ENCODE measurements around the gene NUP62. TPM values are rescaled to one million over a fixed set of nuclear protein-coding genes. Genes with fewer than 3 reads are reported as not detected.

The NUP62 gene
- total RNA-seq, 1 donor from 2014 or later = 88.8 TPM

- TF ChIP-seq CTCF (conservative IDR thresholded peaks at IDR 0.05) = no peak
- H3K27me3 Mint-ChIP-seq = no peaks in the 10 kb centered on the region
- H3K9me3 Mint-ChIP-seq = peaks cover 4% of the 10 kb centered on the region
- H3K27ac Mint-ChIP-seq = peak overlapping the region; percentile 73
- H3K4me3 Mint-ChIP-seq = no peak overlapping the region
- H3K4me1 Mint-ChIP-seq (ENCODE audit: unreplicated experiment) = peaks cover 35% of the 10 kb centered on the region
- DNase-seq (ENCODE audit: extremely low spot score, unreplicated experiment) = no peak
- peaks cover 39% of the 10 kb centered on the region for H3K36me3 Mint-ChIP-seq
Measured at GRCh38 chr19:49913720-49914119, 15.6 kb downstream of the NUP62 start.

DNA sequence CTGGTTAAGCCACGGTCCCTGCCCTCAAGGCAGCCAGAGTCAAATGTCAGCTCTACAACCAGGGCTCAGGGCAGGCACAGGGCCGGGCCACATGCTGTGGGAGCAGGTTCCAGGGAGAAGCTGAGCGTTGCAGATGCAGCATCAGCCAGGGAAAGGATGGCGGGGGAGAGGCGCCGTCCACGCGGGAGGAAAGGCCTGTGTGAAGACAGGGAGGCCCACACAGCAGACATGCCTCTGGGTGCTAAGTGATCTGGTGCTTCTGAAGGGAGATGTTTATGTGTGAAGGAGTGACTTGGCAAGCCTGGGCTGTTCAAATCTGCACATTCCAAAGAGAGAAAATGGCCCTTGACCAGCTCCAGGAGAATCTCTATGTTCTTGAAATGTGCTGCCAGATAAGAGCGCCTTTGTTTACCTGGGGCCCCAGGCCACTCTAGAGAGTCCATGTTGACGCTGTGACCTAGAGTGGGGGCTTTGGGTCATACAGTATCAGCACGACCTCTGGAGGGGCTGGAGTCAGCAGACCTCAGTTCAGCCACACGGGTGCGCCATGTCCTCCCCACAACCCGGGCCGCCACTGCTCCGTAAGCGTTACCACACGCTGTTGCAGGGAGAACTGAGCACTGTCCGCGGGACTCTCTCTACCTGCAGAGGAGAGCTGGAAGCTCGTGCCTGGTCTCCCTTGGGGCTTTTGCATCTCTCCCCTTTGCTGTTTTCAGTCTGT is 16.2 kb downstream of the NUP62 start:
- H3K9me3 Mint-ChIP-seq = peaks cover 4% of the 10 kb centered on the region
- H3K27ac Mint-ChIP-seq = peak overlapping the region; percentile 73
- peaks cover 39% of the 10 kb centered on the region for H3K36me3 Mint-ChIP-seq
- H3K27me3 Mint-ChIP-seq = no peaks in the 10 kb centered on the region
- H3K4me3 Mint-ChIP-seq = no peak overlapping the region
- peaks cover 35% of the 10 kb centered on the region for H3K4me1 Mint-ChIP-seq (ENCODE audit: unreplicated experiment)
- TF ChIP-seq CTCF (conservative IDR thresholded peaks at IDR 0.05) = peak; percentile 21
- no peak for DNase-seq (ENCODE audit: extremely low spot score, unreplicated experiment)

GRCh38 chr19:49911381-49912145 is 17.7 kb downstream of the NUP62 start:
- no peak for DNase-seq (ENCODE audit: extremely low spot score, unreplicated experiment)
- H3K27ac Mint-ChIP-seq = peak overlapping the region; percentile 17
- peaks cover 35% of the 10 kb centered on the region for H3K36me3 Mint-ChIP-seq
- peaks cover 27% of the 10 kb centered on the region for H3K4me1 Mint-ChIP-seq (ENCODE audit: unreplicated experiment)
- H3K9me3 Mint-ChIP-seq = peaks cover 4% of the 10 kb centered on the region
- no peak overlapping the region for H3K4me3 Mint-ChIP-seq
- no peaks in the 10 kb centered on the region for H3K27me3 Mint-ChIP-seq
- no peak for TF ChIP-seq CTCF (conservative IDR thresholded peaks at IDR 0.05)

DNA sequence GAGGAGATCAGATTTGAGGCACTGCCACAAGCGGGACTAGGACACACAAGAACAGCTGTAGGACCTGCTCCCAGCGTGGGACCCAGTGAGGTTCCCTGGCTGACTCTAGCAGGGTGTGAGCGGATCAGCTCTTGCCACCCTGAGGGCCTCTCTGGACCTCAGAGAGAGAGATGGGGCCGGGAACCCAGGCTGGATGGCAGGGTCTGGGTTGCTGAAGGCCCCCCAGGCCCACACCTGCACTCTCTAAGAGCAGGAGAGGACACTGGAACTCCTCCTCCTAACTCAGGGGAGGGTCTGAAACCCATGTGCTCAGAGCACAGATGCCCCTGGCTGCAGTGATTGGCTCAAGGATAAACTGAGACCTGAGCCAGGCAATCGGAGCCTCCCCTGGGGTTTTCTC is 19.1 kb downstream of the NUP62 start:
- peaks cover 22% of the 10 kb centered on the region for H3K4me1 Mint-ChIP-seq (ENCODE audit: unreplicated experiment)
- peaks cover under 1% of the 10 kb centered on the region for H3K9me3 Mint-ChIP-seq
- no peak overlapping the region for H3K27ac Mint-ChIP-seq
- DNase-seq (ENCODE audit: extremely low spot score, unreplicated experiment) = no peak
- peaks cover 30% of the 10 kb centered on the region for H3K36me3 Mint-ChIP-seq
- no peak for TF ChIP-seq CTCF (conservative IDR thresholded peaks at IDR 0.05)
- no peak overlapping the region for H3K4me3 Mint-ChIP-seq
- no peaks in the 10 kb centered on the region for H3K27me3 Mint-ChIP-seq

GRCh38 chr19:49908480-49909420 is 20.6 kb downstream of the NUP62 start:
- Mint-ChIP-seq H3K36me3 (peaks cover 24% of the 10 kb centered on the region), H3K9me3 (no peaks in the 10 kb centered on the region), H3K27me3 (no peaks in the 10 kb centered on the region)

More at GRCh38 chr19:49908480-49909420, 20.6 kb downstream of the NUP62 start:
- no peak for TF ChIP-seq CTCF (conservative IDR thresholded peaks at IDR 0.05)
- Mint-ChIP-seq H3K4me3 (no peak overlapping the region), H3K27ac (no peak overlapping the region), H3K4me1 (ENCODE audit: unreplicated experiment) (peaks cover 22% of the 10 kb centered on the region)
- no peak for DNase-seq (ENCODE audit: extremely low spot score, unreplicated experiment)

All from type B pancreatic cell (in vitro differentiated cells).